ENCODE data around the gene APLP2. TPM values are rescaled to one million over a fixed set of nuclear protein-coding genes. Genes with fewer than 3 reads are reported as not detected.

Gene APLP2
- total and polyA plus RNA-seq, 2 experiments from 2014 or later, result 322 to 362 TPM

DNA sequence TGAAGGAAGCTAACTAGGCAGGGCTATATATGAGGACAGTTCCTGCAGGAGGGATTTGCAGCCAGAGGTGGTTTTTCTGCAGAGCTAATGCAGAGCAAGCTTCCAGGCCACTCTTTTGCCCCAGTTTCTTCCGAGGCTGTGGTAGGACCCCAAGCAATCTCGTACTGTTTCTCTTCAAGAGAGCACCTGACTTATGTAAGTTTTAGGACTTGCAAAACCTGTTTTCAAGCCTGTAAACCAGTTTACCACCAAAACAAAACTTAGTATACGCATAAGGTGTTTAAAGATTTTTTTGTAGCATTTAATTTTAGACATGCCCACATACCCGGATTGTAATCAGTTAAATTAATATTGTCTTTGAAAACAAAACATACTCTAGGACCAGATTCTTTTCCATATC lies 7.7 kb upstream of the APLP2 start (continued):
- TF ChIP-seq ZNF462 (CRISPR knock-in tag; IDR thresholded peaks at IDR 0.05), result no peak
- TF ChIP-seq EZH2phosphoT487 (IDR thresholded peaks at IDR 0.05; ENCODE audit: unreplicated experiment), result no peak

- Histone ChIP-seq H2AFZ (no peak overlapping the region), H3K4me1 (ENCODE audit: insufficient read depth) (peaks cover 9% of the 10 kb centered on the region), H3K4me2 (no peak overlapping the region), H3K9me2 (ENCODE audit: insufficient read depth) (no peaks in the 10 kb centered on the region), H3K4me3 (no peak overlapping the region), H3F3A (replicated peaks; ENCODE audit: low read depth) (no peaks in the 10 kb centered on the region; the same call in 1 of the 2 replicates), H3K79me2 (replicated peaks; ENCODE audit: insufficient read depth) (no peaks in the 10 kb centered on the region), H3K27me3 (ENCODE audit: insufficient read depth) (peaks cover 18% of the 10 kb centered on the region), H3K36me3 (ENCODE audit: insufficient read depth) (no peaks in the 10 kb centered on the region), H4K20me1 (replicated peaks; ENCODE audit: insufficient read depth) (no peaks in the 10 kb centered on the region), H3K27ac (ENCODE audit: low read depth) (no peak overlapping the region)
- Mint-ChIP-seq H3K27me3 (ENCODE audit: insufficient read depth, low read depth, poor library complexity) (peaks cover 15% of the 10 kb centered on the region), H3K4me1 (peaks cover 4% of the 10 kb centered on the region), H3K36me3 (ENCODE audit: low read depth) (no peaks in the 10 kb centered on the region; the same call in 2 of the 3 replicates), H3K4me3 (no peak overlapping the region), H3K9me3 (no peaks in the 10 kb centered on the region), H3K27ac (no peak overlapping the region)
- no peak for DNase-seq (ENCODE audit: low spot score)
- ATAC-seq, result no peak
- TF ChIP-seq POLR2AphosphoS5 (IDR thresholded peaks at IDR 0.05; ENCODE audit: low read depth) (no peak), ZNF331 (CRISPR knock-in tag; IDR thresholded peaks at IDR 0.05; ENCODE audit: low read depth) (no peak), REST (IDR thresholded peaks at IDR 0.05; ENCODE audit: unreplicated experiment) (no peak), EZH2phosphoT487 (IDR thresholded peaks at IDR 0.05; ENCODE audit: unreplicated experiment) (no peak), ZNF114 (CRISPR knock-in tag; IDR thresholded peaks at IDR 0.05) (no peak), ZNF462 (CRISPR knock-in tag; IDR thresholded peaks at IDR 0.05) (no peak)
These were observed 6.2 kb upstream of the APLP2 start for GRCh38 chr11:130063451-130063850.

Measured in GM23338 (cell line).